ENCODE measurements around the gene ELMOD2.
A peak's percentile ranks its signal among the peaks of the same experiment; 100 is the strongest.
"Not testable (repeated sequence)": the region's sequence is repeated elsewhere in the genome, so short reads cannot be mapped to it uniquely, and the experiment has no call there.

The ELMOD2 gene, protein sequence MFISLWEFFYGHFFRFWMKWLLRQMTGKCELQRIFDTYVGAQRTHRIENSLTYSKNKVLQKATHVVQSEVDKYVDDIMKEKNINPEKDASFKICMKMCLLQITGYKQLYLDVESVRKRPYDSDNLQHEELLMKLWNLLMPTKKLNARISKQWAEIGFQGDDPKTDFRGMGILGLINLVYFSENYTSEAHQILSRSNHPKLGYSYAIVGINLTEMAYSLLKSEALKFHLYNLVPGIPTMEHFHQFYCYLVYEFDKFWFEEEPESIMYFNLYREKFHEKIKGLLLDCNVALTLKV

DNA sequence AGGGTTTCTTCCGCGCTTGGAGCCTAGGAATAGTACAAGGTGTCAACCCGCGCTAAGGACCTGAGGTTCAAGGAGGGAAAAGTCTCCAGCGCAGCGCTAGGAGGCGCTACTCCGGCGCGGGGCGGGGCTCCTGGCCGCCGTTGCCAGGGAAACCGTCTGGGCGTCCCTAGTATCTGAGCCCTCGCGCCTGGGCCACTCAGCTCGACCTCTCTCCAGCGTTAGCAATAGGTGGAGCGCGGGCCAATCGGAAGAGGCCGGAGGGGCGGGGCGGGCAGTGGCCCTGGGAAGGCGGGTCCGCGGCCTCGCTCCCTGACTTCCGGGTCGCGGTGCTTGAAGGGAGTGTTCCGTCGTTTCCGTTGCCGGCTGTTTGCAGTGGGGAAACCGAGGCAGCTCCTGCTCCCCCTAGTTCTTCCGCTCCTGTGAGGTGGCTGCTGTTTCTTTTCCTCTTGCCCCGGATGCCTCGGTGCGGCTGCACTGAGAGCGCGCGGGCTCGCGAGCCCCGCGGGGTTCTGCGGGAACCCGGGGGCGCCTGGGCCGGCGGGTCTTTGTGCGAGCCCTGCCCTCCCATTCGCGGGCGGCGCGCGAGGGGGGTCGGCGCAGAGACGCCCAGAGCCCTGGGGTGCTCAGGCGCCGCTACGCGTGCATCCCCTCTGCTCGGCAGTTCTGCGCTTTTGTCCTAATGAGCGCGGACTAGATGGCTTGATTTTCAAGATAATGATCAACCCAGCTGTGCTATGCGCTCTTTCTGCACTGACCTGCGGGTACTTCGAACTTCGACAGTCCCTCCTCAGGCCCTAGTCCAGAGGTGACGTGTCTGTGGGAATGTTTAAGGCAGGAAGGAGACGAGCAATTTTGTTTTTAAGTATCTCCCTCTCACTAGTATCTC is at the start of gene ELMOD2:
Gene ELMOD2 (plus strand): TSS at position 312 of the 886 bp plus-strand sequence. CDS start 1,261 bp downstream, outside the sequence.
- DNase-seq = peak; percentile 98

DNA sequence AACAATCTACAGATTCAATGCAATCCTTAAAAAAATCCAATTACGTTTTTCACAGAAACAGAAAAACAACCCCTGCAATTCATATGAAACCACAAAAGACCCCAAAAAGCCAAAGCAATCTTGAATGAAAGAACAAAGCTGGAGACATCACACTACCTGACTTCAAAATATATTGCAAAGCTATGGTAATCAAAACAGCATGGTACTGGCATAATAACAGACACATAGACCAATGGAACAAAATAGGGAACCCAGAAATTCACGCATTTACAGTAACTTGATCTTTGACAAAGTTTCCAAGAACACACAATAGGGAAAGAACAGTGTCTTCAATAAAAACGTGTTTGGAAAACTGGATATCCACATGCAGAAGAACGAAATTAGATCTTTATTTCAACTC is 40.5 kb upstream of the ELMOD2 start:
- no peak for DNase-seq

DNA sequence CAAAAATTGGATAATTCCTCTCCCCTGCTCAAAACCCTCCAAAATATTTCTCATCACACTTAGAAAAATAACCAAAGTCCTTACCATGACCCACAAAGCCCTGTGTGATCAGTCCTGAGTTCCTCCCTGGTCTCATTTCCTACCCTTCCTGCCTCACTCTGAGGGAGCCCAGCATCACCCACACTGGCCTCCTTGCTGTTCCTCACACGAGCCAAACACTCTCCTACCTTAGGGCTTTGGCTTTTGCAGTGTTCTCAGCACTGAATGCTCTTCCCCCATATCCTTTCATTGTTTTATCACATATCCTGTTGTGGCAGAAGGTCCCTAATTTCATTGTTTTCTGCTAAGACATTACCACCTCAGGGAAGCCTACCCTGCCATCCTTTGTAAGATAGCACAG is 38.0 kb upstream of the ELMOD2 start:
- no peak for DNase-seq

DNA sequence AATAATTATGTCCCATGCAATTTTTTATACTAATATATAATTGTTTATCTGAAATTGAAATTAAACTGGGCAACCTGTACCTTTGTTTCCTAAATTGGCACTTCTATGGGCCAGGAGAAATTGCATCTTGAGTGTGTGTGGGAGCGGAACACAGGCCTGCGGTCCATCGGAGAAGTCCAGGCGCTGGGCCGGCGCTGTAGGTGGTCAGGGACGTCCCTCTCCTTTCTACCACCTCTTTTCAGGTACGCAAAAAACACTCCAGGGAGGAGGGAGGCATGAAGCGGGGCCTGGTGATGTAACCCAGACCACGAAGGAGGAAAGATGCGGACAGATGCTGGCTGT is 26.6 kb upstream of the ELMOD2 start:
- DNase-seq = no peak

DNA sequence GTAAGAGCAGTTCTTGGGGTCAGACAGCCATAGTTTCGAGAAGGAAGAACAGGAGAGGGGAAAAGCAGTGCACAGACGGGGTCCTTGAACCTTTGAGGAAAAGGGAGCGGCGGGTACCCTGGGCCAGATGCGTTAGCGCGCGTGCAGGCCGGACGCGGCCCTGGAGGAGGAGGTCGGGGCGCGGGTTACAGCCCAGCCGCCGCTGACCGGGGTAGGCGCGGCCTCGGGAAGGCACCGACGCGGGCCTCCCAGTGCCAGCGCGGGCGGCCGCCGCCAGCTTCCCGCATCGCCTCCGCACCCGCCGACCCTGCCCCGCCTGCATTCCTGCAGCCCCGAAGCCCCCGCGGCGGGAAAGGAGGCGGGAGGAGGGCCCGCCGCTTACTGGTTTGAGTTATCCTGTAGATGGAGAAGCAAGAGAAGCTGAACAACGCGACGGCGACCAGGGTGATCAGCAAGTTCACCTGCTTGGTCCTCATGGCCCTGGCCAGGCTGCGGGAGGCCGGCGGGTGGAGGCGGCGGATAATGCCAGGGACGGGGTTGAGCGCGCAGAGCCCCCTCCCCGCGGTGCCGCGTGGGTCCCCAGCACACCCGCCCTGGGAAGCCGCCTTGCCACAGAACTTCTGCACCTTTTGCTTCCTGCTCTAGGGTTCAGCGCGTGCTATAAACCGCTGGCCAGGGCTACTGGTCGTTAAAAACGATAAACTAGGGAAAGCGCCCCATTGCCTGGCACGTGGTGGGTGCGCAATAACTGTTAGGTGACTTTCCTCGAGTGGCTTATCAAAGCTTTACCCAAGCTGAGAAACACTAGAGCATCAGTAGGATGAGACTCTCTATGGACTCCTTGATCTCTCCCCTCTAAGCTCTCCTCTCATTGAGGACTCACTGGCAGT is 26.0 kb upstream of the ELMOD2 start, which contains the start of gene MGAT4D:
Gene MGAT4D (minus strand): TSS at position 547 of the 890 bp plus-strand sequence. CDS start 71 bp downstream, at position 476.
- no peak for DNase-seq

DNA sequence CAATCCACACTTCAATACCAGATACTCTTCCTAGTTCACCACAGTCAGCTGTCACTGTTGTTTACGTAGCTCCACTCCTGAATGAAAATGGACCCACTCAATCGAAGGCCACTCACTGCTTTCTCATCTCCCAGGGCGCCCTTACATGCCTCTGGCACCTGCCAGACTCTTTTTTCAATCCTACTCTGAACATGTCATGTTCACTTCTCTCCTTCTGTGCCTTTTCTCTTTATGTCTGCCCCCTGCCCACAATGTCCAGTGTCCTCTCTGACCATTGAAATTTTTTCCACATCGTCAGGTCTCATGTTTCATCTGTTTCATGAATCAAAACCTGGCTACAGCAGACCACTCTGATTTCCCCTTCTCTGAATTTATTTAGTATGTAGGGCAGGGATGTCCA is 24.6 kb upstream of the ELMOD2 start:
- peak; percentile 14 for DNase-seq

DNA sequence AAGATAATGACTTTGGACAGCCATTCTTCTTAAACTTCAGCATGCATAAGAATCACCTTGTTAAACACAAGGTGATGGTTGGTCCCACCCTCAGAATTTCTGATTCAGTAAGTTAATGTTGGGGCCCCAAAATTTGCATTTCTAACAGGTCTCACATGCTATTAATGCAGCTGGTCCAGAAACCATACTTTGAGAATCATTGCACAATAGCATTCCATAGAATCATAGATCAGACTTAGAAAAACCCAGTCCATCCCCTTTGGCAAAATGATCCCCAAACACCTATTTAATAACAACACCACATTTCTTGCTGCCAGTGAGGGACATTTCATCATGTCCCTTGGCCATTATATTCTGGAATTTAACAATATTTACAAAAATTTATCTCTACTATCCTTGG is 19.7 kb upstream of the ELMOD2 start:
- DNase-seq = no peak

DNA sequence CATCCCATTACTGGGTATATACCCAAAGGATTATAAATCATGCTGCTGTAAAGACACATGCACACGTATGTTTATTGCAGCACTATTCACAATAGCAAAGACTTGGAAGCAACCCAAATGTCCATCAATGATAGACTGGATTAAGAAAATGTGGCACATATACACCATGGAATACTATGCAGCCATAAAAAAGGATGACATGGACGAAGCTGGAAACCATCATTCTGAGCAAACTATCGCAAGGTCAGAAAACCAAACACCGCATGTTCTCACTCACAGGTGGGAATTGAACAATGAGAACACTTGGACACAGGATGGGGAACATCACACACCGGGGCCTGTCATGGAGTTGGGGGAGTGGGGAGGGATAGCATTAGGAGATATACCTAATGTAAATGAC is 10.2 kb upstream of the ELMOD2 start:
- not testable (repeated sequence) for DNase-seq

DNA sequence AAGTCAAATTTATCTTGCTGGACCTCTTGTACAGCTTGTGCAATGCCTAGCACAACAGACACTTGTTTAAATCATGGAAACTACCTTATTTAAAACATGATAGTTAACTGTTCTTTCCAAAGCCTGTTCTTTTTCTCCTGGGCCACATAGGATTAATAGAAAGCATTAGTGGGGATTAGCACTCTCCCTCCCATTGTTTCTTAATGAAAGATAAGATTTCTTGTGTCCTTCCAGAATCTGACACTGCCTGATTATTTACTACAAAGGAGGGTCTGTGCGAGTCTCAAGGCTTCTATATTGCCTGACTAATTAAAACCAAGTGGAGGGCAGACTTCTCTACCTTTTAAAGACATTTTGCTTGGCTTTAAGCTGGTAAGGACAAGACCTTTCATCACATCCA is 8.5 kb upstream of the ELMOD2 start:
- no peak for DNase-seq

DNA sequence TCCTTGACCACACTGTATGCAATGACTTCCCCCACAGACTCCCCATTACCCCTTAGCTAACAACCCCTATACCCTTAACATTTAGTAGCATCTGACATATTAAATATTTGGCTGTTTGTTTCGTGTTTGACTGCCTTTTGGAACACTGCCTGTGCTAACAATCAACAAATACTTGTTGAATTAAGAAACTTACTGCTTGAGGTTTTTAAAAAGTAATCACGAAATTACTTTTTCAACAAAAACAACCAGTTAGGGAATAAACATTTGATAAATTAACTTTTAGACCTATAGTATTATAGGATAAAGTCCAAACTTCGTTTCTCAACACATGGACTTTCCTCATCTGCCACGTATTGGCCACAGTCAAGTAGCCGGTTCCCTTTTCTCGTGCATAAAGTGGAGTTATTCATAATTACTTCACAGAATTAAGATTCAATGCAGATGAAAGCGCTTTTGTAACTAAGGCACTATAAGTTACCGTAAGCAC is 555 bp upstream of the ELMOD2 start:
- DNase-seq = no peak

DNA sequence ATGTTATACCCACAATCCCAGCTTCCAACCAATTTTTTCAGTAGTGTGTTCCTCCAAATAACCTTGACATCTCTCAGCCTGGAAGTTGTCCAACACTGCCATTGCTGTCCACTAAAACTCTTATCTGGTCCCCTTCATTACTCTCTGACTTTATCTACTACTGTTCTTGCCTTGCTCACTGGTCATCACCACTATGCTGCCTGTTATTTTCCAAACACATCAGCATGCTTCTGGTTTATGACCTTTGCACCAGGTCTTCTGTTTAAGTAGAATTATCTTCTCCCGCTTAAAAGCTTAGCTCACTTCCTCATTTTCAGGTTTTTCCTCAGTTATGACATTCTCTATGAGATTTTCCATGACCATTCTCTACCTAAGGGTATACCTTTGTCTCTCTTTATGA is 5.5 kb downstream of the ELMOD2 start:
- no peak for DNase-seq

DNA sequence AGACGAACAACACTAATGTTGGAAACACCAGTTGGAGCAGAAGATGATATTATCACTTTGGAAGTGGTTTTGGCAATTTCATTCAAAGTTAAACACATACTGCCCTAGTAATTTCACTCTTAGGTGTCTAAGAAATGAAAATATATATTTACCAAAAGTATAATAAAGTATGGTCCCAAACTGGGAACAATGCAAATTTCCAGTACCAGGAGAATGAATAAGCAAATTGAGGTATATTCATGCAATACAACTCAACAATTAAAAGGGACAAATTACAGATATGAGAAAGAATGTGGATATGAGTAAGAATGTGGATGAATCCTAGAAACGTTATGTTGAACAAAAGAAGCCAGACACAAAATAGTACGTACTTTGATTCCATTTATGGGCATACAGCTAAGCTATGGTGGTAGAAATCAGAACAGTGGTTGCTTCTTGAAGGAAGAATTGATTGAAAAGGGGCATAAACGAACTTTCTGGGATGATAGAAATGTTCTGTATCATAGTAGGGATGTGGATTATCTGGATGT is 10.0 kb downstream of the ELMOD2 start:
- no peak for DNase-seq

DNA sequence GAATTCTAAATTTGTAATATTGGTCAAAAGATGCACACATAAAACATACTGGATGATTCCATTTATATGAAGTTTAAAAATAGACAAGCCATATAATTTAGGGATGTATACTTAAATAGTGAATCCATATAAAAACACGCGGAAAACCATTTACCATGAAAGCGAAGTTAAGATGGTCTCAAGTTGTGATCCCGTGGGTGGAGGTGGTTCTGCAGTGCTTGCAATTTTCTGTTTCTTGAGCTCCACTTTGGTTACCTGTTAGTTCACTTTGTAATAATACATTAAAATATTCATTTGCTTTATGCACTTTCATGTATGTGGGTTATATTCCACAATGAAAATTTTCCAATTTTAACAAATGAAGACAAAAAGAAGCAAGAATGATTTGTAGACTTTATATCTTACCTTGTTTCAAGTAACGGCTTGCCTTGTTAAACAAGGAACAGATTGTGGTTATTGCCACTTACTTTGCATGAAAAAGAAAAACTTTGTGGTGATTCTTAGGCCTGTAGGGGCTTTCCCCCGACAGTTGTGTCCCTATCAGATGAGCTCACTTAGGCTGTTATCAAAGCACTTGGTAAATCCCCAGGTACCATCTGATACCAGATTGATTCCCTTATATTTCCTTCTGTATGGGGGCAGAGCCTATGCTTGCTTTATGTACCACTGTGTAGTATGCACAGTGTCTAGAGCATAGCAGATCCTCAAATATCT is 32.6 kb downstream of the ELMOD2 start:
- no peak for DNase-seq

DNA sequence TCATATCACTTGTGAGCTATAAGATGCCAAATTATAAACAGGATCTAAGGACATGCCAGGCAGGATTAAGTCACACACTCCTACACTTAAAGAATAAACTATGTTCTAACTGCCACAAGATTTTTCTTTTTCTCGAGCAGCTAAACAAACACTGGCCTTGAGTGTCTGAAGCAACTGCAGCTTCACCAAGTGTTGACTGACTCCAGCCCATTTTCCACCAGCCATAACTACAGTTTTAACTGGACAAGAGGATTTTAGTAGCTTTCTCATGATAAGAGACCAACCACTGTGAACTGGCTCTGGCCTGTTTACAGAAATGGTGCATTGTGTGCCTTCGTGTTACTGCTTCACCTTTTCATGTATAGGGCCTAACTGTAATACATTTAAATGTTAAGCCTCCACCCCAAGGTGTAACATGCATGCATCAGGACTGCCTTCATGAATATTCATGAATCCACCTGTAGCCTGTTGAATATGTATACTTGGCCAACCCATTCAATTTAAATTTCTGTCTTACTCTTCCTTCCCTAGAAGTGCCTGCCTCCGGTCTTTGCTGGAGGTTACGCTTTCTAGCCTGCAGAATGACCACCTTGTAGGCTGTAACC is 34.0 kb downstream of the ELMOD2 start:
- DNase-seq = no peak

DNA sequence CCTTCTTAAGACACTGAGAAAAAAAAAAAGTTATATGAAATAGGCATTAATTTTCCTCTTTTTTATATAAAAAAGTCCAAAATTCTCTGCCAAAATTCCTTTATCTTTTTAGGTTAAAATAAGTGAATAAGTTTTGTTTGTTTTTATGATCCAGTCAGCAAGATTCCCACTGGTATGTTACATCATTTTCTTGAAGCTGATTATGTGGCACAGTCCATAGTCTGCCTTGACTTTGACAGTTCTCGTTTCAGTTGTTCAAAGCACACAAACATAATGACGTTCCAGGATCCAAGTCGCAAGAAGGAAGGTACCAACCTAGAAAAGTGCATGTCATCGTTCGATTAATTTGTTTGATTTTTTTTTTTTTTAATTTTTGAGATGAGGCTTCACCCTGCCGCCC is 35.7 kb downstream of the ELMOD2 start:
- no peak for DNase-seq

DNA sequence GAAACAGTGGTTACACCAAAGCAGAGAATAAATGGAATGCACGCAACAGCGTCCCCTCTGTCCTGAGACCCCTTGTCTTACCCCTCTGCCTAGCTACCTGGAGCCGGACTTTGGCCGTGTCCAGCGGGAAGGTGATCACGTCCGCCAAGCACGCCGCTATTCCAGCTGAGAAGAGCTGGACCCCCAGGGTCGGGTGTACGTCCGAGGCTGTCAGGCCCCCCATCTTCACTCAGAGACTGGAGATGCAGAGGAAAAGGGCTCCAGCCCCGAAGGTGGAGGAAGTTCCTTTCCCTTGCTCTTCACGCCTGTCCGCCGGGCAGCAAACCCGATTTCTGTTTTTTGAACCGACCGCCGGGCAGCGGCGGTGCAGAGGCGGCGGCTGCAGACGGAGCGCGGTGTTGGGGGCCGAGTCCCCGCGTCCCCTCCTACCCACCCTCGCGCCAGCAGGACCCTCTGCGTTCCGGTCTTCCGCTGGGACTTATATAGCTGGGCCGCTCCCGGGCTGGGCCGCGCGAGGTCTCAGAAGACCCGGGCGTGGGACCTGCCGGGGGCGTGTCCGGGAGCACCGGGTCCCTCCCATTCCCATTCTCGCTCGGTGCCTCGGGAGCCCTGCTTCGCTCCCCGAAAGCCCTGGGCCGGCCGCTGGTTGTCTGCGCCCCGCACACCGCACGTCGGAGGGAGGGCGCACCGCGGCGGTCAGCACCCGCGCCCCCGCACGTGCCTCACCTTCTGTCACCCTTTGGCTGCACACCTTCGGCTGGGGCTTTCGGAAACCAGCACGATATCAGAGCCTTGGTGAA is 44.7 kb downstream of the ELMOD2 start, which contains the start of gene UCP1:
Gene UCP1 (minus strand): TSS at position 455 of the 800 bp plus-strand sequence. CDS start 232 bp downstream, at position 223.
- DNase-seq = no peak

DNA sequence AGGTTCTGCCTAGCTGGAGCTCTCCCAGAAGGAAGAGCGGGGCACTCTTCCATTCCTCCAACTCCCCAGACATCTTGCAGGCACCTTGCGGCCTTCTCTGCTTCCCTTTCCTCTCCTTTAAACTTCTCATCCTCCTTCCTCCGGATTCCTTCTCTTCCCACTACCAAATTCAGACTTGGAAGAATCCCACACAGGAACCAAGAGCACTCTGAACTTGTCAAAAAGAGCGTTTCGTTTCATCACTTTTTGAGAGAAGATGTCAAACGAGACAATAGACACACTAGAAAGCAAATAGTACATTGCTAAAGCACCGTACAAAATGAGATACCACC is 45.3 kb downstream of the ELMOD2 start:
- DNase-seq = no peak

DNA sequence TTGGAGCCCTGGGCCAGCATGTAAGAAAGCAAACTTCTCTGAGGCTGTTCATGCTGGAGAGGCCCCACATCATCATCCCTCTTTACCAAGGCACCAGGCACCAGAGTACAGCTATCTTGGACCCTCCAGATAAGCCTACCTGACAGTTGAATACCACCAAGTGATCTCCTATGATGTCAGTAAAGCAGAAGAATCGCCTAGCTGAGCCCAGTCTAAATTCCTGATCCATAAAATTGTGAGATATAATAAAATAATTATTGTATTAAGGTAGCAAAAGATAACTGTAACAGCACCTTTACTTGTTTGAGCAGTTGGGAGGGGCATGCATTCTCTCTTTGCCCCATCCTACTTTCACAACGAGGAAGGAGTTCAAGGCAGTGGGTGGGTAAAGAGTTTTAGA is 47.7 kb downstream of the ELMOD2 start:
- DNase-seq = no peak

DNA sequence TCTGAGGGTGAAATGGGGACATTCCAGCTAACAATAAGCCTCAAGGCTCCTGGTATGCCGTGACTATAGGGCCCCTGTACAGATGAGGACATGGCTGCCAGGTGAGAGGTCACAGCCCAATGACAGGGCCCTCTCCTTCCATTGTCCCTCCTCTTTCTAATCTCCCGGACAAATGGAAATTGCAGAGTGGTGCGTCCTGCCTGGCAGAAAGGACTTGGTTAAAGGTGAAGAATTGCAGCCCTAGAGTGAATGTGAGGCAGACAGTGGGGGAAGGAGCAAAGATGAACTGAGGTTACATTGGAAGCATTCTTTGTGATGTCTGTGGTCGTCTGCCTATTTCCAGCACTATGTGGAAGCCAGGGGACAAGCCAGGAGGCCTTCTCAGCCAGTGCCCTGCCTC is 51.5 kb downstream of the ELMOD2 start:
- no peak for DNase-seq

DNA sequence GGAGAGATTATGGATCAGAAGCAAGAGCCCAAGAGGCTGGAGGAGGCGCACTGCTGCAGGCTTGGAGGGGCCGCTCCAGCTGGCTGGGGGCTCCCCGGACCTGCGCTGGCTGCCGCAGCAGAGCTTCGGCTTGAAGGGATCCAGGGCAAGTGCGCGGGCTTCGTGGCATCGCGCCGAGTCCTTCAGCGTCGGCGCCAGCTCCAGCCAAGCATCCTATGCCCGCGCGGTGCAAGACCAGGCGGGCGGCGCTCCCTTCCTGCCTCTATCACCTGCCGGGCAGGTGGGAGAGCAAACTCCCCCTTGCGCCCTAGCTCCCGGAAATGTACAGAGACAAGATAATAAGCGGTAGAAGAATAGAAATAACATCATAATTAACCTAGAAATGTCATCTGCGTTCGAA is 55.3 kb downstream of the ELMOD2 start:
- DNase-seq = no peak

DNA sequence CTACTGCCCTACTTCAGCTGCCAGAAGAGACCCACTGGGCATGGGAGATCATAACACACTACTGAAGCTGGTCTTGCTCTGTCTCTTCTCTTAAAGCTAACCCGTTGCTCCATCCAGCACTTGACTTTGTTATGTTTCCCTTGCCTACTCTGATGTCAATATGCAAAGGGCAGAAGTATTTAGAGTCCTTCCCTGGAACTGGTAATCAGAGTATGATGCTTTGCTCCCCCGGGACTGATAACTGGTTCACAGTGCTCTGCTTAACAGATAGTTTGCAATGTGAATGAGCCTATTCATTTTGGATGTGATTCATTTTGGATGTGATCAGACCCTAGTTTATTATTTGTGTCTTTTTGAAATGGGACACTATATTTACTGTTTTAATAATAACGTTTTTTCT is 57.1 kb downstream of the ELMOD2 start:
- no peak for DNase-seq

Data from NCI-H1092 treated with DMSO at 0.1 percent for 48 hours (cell line).